HG03342 (cell line): ENCODE measurements around the gene DFFA.
A peak's percentile ranks its signal among the peaks of the same experiment; 100 is the strongest.
"Not testable (repeated sequence)": the region's sequence is repeated elsewhere in the genome, so short reads cannot be mapped to it uniquely, and the experiment has no call there.

Experiments used
- ATAC-seq: cut with Tn5 transposase; IDR thresholded peaks from one replicate; pipeline ENCODE4 v1.9.1; 2021; ENCODE audit warnings: mild to moderate bottlenecking, moderate library complexity; ENCODE audit not compliant: unreplicated experiment

Gene DFFA

DNA sequence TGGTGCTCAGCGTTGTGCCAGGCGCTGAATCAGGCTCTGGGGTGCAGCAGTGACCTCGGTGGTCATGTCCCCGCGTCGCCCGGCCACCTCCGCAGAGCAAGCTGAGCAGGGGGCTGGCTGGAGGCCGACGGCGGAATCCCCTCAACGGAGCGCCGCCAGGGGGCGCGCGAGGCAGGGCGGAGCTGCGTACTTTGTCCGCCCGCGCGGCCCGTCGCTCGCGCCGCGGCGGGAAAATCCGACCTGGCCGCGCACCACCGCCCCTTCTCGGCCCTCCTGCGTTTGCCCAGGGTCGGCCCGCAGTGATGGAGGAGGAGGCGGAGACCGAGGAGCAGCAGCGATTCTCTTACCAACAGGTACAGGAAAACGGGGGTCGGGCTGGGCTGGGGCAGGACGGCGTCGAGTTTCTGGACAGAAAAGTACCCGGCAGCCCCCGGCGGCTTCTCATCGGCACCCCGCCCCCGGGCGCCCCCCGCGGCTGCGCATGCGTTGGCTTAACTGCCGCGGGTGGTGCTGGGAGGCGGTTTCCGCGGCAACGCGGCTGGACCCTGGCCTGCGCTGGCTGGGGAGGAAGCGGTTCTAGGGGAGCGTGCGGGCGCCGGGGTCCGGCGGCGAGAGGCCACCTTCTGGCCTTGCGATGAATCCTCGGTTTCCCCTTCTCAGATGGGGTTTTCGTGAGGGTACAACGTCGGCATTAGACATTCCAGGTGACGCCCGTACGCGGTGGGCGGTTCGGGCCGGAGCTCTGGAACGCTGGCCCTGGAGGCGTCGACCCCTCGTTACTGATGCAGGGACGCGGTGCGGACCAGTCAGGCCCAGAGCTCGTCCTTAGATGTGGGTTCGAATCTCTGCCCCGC, 41.9 kb downstream of the DFFA start, which contains the start of gene CENPS:
Gene CENPS (plus strand): TSS at position 218 of the 854 bp plus-strand sequence. CDS start 85 bp downstream, at position 303.
- peak; percentile 72 for ATAC-seq

DNA sequence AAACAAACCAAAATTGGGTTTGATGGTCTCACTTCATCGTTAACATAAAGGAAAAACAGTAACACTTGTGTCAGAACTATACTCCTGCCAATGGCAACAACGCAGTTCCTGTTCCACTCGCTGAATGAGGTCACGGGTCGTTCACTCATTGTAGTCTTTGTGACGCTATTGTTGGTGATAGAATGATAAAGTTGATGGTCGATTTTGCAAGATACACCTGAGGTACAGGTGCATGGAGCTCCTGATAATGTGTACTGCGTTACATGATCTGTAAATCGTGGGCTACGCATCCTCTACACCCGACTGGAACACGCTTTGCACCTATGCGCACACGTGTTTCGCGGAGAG, 42.5 kb downstream of the DFFA start:
- peak; percentile 10 for ATAC-seq

DNA sequence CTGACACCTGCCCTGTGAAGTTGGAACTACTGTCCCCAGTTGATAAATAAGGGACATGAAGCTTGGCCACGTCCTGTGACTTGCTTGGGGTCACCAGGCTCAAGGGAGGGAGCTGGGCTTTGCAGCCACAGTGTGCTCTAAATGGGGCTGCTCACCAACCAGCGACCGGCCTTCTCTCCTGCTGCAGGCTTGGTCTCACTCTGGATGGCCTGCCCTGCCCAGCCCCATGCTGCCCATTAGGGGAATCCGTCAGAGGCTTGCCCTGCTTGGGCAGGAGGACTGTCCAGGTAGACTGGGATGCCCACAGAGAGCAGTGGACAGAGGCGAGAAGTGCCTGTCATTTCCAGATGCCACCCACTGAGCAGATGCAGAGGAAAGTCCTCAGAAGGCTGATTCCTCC, 43.3 kb downstream of the DFFA start:
- no peak for ATAC-seq

- ATAC-seq, result not testable (repeated sequence)
These were observed 45.8 kb downstream of the DFFA start for GRCh38 chr1:10426535-10426848.

- ATAC-seq, result not testable (repeated sequence)
These were observed 46.3 kb downstream of the DFFA start for GRCh38 chr1:10425826-10426534.

DNA sequence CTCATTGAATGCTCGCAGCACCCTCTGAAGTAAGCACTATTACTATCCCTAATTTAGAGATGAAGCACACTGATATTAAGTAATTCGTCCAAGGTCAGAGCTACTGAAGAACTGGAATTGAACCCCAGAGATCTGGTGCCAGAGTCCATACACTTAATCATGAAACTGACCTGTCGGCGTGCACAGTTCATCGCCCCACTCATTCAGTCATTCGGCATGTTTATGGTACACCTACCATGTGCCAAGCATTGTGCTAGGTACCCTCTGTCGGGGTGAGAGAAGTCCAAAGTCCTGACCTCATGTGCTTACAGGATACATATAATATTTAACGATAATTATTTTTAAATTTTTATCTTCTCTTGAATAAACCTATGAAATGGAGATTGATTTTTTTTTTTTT, 47.7 kb downstream of the DFFA start:
- ATAC-seq, result no peak

- ATAC-seq, result no peak
These were observed 48.3 kb downstream of the DFFA start for GRCh38 chr1:10424034-10424433.

GRCh38 chr1:10421637-10422036, 50.7 kb downstream of the DFFA start:
- ATAC-seq, result no peak

DNA sequence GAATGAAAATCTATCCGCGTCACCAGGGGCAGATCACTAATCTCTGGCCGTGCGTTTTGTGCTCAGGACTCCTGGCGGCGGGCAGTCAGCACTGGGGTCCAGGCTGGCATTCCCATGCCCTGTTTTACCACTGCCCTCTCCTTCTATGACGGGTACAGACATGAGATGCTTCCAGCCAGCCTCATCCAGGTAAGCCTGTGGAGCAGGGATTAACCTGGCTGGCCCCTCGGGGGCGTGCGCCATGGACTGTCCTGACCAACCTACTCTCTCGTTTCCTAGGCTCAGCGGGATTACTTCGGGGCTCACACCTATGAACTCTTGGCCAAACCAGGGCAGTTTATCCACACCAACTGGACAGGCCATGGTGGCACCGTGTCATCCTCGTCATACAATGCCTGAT, 53.0 kb downstream of the DFFA start:
- ATAC-seq, result no peak

DNA sequence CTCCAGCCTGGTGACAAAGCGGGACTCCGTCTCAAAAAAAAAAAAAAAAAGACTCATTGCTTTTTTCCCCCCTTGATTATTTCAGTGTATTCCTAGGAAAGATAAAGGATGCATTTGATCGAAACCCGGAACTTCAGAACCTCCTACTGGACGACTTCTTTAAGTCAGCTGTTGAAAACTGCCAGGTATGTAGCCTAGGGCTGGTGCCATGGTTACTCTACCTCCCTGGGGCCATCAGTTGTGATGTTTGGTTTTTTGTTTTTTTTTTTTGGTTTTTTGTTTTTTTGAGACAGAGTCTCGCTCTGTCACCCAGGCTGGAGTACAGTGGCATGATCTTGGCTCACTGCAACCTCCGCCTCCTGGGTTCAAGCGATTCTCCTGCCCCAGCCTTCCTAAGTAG, 53.6 kb downstream of the DFFA start:
- ATAC-seq, result not testable (repeated sequence)

DNA sequence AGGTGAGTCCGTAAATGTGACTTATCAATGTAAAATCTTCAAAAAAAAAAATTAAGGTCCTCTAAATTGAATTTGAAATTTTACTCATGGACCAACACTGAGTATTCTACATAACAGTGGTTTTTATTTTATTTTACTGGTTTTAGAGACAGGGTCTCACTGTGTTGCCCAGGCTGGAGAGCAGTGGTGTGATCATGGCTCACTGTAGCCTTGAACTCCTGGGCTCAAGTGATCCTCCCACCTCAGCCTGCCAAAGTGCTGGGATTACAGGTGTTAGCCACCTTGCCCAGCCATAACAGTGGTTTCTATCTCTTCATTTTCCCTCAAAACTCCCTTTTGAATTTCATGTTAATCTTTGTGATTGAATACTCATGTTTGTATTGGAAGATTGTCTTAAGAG, 56.4 kb downstream of the DFFA start:
- not testable (repeated sequence) for ATAC-seq

- no peak for ATAC-seq
These were observed 57.0 kb downstream of the DFFA start for GRCh38 chr1:10415211-10415930.

GRCh38 chr1:10407201-10407600, 65.1 kb downstream of the DFFA start:
- no peak for ATAC-seq
